ENCODE results near the gene FYN.
A peak's percentile ranks its signal among the peaks of the same experiment; 100 is the strongest.

The FYN gene

DNA sequence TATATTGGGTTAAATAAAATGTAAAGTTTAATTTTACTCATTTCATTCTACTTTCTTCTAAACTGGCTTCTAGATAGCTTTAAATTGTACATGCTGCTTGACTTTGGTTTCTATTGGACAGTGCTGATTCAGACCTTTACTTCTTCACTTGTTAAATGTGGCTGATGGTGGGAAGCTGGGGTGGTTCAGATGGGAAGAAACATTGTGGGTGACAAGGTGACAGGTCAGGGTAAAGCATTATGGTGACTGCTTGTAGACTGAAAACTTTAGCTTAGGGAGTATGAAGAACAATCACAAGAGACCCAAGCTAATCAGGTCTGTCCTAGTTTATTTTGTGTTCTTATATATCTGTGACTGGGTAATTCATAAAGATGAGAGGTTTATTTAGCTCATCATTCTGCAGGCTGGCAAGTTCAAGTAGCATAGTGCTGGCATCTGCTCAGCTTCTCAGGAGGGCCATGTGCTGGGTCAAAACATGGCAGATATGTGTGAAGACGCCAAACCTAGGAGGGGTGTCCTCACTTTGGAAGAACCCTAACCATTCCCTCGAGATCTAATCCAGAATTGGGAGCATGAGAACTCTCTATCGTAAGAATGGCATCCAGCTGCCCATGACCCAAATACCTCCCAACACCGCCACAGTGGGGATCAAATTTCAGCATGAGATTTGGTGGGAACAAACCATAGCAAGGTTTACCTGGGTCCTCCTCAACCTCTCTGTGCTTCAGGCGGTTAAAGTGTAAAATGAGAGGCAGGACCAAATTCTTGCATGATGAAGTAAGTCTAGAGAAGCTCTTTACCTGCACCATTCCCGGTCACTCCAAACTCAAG, 102.8 kb downstream of the FYN start:
- DNase-seq (ENCODE audit: low read depth in 2 of 2): no peak

DNA sequence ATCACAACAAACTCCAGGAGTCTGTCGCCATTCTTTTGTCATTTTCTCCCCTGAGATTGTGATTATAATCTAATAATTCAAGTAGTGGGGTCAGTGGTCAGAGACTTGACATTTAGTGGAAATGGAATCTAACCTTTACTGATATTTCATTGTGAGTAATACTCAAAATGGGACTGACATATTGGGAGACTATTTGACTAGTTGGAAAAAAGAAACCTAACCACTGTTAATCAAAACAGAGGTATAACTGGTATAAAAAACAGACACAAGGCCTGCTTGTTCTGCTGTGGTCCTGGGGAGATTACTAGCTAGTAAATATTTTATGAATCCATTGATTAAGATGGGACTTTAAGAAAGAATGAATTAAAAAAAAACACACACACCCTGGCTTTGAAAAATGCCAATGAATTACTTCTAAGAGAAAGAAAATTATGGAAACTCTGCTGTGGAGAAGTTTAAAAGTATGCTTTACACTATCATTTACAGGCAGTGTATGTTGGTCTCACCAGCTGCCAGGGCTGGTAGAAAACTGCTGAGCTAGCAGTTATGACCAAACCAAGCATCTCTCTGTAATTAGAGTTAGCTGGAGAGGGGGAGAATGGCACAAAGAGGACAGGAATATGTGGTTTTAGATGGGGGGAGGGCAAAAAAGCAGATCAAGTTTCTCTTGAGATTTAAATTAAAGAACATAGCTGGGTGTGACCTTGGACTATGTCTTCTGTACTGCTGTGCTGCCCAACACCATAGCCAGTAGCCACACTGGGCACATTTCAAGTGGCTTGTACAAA, 103.7 kb downstream of the FYN start:
- DNase-seq (ENCODE audit: low read depth in 2 of 2): no peak

DNA sequence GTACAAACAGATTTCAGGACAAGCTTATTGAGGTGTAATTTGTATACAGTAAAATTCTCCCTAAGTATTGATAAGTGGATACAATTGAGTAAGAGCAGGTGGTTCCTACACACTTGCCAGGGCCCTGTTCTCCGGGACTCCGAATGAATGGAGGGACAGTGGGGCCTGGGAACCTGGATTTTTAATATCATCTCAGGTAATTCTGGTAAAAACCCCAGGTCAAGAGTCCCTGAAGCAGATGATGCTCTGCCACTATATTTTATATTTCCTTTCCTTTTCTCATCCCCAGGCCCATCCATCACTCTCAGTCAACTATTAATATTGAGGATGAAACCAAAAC, 104.9 kb downstream of the FYN start:
- DNase-seq (ENCODE audit: low read depth in 2 of 2): no peak

DNA sequence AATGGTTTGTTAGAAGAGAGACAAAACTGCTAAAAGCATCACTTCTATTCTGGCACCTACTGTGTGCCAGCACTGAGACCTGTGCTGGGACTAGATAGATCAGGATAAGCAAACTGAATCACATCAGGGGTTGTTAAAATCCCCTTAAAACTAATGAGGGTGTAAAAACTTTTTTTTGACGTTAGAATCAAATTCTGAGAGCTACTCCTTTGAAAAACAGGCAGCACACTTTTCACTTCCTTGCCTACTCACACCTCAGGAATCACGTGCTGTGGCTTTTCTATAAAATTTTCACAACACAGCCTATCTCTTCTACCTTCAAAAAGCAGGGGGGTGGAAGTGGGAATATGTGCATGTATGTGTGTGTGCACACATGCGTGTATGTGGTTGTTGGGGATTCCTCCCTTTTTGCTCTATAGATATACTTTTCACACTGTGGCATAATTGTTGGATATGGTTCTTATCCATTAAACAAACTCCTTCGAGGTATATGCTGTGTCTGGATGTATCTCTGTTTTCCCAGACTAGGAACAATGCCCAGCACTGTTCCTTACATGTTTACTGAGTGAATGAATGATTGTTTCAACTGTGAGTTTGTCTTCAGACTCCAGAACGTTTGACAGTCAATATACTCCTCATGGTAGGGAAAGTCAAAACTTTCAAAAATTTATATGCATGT, 105.4 kb downstream of the FYN start:
- no peak for DNase-seq (ENCODE audit: low read depth in 2 of 2)

DNA sequence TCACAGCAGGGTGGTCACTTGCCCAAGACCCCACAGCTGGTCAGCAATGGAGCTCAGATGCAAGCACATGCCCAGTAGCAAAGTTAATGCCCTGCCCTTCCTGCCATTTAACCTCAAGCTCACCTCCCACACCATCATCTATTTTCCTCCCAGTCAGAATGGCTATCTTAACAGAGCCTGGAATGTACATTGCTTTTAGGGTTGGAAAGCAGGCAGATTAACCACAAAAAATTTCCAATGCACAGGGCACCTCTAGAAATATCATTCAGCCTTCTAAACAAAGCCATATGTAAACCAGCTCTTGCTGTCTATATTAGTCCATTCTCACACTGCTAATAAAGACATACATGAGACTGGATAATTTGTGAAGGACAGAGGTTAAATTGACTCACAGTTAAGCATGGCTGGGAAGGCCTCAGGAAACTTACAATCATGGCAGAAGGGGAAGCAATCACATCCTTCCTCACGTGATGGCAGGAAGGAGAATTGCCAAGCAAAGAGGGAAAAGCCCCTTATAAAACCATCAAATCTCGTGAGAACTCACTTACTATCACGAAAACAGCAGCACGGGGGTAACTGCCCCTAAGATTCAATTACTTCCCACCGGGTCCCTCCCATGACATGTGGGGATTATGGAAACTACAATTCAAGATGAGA, 106.9 kb downstream of the FYN start:
- DNase-seq (ENCODE audit: low read depth in 2 of 2): no peak

DNA sequence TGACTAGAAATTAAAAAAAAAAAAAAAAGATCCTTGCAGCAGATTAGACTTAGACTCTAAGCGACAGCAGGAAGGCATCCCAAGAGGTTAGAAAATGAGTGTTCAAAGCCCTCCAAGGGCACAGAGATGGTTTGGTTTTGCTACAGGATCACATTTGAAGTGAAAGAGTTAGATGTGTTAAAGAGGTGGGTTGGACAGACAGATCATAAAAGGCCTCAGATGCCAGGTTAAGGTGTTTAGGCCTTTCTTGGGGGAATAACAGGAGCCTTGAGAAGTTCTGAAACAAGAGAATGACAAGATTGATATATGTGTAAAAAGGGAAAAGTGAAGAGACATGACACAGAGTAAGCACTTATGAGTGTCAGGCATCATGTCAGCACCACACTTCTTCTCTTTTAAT, 107.5 kb downstream of the FYN start:
- no peak for DNase-seq (ENCODE audit: low read depth in 2 of 2)

DNA sequence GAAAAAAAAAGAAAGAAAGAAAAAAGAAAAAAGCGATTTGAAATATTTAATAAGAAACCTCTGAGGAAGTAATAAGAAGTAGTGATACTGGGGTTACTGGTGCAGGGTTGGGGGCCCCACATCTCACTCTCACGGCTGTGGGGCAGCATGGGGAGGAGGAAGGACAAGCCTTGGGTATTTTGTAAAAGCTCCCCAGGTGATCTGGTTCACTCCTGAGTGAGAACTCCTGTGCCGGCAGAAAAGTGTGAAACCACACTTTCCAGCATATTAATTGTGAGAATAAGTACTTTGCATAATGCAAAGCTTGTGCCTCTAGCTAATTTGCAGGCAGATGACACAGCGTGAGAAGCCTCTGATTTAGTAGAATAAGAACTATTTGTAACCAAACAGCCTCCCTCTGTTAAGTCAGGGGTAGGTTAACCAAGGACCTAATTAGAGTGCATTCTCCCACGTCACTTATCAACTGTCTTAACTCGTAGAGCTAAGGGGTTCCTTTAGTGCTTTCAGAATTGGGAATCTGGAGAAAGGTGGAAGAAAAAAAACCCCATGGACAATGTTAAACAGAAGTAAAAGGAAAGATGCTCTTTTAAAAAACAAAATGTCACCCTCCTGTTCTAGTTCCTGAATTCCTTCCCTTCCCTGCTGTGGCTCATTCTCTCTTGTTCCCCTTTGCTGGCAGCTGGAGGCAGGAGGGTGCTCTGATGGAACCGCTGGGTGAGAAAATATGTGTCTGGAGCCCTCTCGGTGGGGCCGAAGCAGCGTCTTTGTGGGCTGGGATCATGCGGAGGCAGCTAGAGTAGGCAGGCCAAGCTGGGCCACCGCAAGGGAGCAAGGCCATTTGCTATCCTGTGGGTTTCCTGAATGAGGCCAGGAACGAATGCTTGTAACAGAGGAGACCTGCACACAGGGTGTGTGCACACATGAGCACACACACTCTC, 108.7 kb downstream of the FYN start:
- DNase-seq (ENCODE audit: low read depth in 2 of 2): peak; percentile 54 to 61

DNA sequence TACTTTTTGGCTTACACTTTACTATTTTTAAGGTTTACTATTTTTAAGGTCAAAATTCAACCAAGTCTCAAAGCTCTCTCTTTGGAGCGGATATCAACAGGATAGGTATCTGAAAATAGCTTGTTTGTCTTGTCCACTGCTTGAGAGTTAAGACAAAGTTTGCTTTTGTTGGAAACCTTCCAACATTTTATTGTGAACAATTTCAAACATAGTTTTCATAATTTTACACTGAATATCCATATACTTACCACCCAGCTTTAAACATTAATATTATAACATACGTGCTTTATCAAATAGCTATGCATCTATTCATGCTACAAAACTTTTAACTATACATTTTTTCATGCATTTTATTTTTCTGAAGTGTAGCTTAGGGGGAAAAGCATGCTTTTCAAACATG, 109.9 kb downstream of the FYN start:
- no peak for DNase-seq (ENCODE audit: low read depth in 2 of 2)

DNA sequence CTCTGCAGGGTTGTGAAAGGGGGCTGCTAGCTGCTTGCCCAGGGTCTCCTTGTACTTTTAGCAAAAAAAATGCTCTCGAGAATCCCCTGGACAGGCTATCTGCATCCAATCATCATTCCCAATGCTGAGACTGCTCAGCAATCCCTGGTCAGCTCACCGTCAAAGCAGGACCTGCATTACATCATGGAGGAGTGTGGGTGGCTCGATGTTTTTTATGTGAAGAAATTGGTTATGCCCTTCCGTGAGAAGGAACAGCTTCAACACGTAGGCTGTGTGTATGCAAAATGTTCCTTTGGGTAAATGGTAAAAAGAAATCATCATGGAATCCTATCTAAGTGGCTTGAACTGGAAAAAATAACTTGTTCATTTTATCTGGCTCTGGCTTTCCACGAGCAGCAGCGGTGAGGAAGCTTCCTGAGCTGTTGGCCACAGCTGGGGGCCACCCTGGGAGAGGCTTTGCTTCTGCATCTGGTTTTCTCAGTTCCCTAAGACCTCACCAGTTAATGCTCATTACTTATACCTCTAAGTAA, 111.4 kb downstream of the FYN start:
- peak in 1 of 2 experiments; percentile 52 for DNase-seq (ENCODE audit: low read depth in 2 of 2)

DNA sequence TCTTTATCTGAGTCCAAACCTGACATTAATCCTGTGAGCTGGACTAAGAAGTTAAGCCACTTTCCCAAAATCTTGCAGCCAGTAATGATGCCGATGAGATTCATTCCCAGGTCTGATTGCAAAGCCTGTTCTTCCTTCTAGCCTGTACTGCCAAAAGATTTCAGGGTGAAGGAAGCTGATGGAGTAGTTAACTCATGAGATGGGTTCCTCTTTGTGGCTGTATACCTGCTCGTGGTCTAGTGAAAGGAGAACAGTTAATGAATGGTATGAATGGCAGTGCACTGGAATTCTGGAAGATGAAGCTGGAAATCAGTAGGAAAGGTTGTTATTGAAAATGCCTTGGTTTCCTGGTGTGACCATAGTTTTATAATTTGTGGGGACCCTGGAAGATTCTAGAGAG, 112.0 kb downstream of the FYN start:
- no peak for DNase-seq (ENCODE audit: low read depth in 2 of 2)

DNA sequence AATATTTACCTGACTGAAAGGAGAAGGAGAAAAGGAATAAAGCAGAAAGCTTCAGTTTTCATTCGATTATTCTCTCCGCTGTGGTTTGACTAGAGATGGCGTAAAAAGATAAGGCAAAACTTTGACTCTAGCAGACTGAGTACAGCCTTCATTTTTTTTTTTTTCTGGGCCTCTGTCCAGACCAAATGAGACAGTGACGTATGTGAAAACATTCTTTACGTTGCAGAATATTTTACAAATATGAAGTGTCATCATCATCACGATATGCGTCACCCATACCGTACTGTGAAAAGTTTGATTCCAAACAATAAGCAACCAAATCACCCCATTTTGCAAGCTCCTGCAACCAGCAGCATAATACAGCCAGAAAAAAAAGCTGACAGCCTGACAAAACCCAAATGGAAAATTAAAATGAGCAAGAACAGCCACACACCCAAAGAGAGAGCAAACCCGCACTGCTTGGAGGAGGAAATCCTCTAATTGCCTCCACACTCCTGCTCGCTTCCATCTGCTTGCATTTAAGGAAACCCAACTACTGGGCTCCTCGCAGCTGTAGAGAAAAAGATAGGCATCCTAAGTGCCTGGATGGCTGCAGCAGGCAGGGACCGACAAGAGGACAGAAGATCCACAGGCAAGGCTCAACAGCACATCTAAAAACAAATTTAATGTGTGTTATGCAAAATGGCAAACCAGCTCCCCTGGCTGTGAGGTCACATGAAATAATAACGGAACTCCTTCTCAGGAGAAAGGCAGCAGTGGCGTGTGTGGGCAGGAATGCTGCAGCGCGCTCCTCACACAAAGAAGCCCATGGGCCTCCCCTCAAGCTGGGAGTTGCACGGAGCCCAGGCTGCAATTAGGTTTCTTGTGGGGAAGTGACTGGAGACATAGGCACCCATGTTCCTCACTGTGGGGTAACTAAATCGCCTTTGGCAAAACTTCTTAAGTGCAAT, 113.1 kb downstream of the FYN start:
- no peak for DNase-seq (ENCODE audit: low read depth in 2 of 2)

DNA sequence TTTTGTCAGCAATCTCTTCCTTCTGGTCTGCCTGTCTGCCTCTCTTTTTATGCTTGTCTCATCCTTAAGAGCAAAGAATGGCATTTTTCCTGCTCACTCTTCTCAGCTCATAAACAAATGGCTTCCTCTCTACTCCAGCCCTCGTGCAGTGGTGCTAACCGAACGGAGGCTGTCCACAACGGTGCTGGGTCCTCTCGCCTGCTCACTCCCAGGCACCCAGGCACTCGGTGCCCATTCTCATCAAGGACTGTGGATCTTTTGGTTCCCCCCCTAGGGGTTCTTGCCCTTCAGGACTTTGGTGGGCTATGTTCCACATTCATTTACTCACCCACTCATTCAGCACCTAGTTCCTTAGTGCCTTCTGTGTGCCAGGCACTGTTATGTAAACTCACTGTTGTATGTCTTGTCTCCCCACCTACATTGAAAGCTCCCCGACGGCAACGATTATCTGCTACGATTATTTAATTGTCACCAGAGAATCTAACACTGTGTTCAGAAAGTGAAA, 113.9 kb downstream of the FYN start:
- no peak for DNase-seq (ENCODE audit: low read depth in 2 of 2)

DNA sequence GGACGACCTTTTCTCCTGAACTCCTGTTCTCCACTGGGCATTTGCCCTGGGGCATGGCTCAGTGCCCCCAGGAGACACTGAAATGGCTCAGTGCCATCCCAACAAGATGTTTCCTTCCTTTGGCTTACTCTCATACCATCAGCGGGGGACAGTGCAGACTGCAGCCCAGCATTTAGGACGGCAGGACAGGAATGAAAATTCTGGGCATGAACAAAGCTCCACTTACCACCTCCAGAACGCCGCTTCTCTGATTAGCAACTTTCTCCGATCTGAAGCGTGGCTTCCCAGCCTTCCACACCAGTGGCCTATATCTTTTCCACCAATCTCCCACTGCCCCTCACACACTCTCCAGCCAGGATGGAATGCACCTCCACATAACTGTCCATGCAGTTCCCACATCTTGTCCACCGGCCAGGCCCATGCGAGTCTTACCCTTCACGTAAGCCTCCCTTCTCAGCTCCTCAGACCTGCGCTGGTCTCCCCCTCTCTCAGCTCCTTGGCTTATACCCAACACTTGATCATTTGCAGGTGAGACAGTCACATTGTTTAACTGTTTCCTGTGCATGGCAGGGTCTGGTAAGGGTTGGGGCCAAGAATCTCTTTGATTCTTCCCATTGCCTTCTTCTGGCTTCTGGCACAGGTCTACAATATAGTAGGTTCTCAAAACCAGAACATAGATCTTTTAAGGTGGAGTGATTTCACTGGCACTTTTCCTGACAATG, 114.5 kb downstream of the FYN start:
- DNase-seq (ENCODE audit: low read depth in 2 of 2): no peak

DNA sequence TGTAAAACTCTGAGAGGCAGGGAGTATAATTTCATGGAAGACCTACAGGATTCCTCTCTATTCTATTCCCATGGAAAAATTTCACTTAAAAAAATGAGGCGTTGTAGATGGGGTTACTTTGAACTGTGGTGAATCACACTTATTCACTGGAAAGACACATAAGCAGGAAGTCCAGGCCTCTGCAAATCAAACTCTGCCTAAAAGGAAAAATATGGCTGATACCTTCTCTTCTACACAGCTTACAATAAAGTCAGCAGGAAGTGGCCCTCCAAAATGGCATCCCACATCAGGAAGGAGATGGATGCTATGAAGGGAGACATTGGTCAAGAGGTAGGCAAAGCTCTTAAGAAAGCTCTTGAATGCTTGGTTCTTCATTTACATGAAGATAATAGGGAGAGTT, 115.9 kb downstream of the FYN start:
- no peak for DNase-seq (ENCODE audit: low read depth in 2 of 2)

DNA sequence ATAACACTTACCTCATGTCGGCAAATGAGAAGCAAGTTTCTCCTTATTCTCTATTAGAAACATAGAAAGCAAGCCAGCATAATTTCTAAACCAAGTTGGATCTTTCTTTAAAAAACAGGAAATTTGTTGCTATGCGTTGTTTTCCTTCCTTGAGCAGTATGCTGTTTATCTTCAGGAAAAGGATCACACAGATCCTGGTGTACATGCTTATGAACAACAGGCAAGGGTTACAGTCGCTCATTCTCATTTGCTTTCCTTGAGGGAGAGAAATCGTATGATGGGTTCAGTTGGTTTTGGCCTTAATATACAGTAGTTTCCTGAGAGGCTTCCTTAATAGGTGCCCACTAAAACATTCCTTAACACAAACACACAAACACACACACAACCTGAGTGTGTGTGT, 118.8 kb downstream of the FYN start:
- no peak for DNase-seq (ENCODE audit: low read depth in 2 of 2)

DNA sequence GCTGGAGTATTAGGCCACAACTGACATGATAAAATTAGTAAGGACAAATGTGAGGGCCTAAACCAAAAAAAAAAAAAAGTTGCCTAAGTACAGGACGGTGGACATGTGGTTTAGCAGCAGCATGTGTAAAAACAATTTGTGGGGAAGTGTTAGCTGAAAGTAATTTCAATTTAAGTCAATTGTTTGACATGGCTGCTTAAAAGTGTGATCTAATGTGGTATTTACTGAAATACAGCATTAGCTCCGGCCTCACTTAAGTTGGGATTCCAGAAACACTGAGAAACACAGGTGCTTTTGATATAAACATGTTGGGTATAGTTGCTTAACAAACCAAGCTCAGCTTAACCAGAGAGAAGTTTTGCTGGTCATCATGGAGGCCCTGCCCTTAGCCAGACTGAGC, 119.7 kb downstream of the FYN start:
- no peak for DNase-seq (ENCODE audit: low read depth in 2 of 2)

DNA sequence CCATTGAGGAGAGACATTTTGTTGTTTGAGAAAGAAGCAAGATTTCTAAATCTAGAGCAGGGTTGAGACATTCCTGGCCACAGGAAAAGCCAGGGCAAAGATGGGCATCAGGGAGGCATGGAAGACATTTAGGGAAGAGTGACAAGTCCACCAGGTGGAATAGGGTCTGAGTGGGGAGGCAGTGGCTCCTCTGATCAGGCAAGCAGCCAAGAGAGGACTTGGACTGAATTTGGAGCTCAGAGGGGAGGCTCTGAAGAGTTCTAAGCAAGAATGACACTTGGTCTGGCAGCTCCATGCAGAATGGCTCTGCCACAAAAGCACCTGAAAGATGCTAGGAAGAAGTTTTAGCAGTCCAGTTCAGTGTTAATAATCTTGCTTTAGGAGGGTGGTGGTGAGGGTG, 120.8 kb downstream of the FYN start:
- DNase-seq (ENCODE audit: low read depth in 2 of 2): no peak

DNA sequence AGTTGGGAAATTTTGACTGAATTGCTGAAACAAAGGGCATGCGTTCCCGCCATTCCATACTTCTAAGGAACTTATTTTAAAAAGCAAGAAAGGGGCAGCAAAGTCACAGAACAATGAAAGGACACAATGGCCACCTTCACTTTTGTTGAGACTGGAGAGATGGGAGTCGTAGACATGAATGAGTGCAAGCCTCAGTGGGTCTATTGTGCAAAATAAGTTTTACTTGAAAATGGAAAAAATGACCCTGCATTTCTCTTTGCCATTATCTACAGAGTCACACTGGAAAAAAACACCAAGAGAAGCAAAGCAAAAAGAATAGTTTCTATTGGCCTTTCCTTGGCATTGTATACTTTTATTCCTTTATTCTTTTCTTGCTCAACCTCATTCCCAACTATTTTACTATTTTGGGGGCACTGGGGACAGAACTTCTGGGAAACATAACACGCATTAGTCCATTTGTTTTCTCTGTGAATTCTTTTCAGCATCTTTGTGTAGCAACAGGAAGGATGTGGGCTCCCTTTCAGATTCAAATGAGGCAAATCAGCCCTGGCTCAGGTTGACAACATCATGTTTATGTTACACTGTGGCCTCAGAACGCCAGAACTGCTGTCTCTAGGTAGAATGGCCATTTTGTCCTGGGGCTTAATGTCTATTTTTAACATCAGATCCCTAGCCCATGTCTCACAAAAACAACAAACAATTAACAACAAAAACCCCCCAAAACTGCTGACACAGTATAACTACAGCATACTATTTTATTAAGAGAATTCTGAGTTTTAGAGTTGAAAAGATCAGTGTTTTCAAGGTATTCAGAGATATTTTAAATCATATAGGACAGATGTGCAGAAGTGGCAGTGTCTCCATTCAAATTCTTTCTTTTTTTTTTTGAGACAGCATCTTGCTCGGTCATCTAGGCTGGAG, 122.2 kb downstream of the FYN start:
- no peak for DNase-seq (ENCODE audit: low read depth in 2 of 2)
